GM21381 (cell line): ENCODE measurements around the gene CACUL1.
"Not testable (repeated sequence)": the region's sequence is repeated elsewhere in the genome, so short reads cannot be mapped to it uniquely, and the experiment has no call there.

Experiments
- ATAC-seq: cut with Tn5 transposase; IDR thresholded peaks from one replicate; pipeline ENCODE4 v1.9.1; 2021; ENCODE audit warnings: mild to moderate bottlenecking, moderate library complexity; ENCODE audit not compliant: unreplicated experiment

Gene CACUL1

DNA sequence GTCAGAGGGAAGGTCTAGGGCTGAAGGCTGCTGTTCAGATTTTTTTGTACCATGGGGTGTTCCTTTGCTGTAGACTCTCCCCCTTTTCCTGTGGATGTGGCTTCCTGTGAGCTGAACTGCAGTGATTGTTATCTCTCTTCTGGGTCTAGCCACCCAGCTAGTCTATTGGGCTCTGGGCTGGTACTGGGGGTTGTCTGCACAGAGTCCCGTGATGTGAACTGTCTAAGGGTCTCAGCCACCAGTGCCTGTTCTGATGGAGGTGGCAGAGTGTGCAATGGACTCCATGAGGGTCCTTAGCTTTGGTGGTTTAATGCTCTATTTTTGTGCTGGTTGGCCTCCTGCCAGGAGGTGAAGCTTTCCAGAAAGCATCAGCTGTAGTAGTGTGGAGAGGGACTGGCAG, 96.6 kb downstream of the CACUL1 start:
- ATAC-seq: not testable (repeated sequence)

DNA sequence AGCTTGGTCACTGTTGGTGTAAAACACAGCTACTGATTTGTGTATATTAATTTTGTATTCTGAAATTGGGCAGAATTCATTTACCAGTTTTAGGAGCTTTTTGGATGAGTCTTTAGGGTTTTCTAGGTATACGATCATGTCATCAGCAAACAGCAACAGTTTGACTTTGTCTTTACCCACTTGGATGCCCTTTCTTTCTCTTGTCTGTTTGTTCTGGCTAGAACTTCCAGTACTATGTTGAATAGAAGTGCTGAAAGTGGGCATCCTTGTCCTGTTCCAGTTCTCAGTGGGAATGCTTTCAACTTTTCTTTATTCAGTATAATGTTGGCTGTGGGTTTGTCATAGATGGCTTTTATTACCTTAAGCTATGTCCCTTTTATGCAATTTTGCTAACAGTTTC, 109.5 kb downstream of the CACUL1 start:
- not testable (repeated sequence) for ATAC-seq

DNA sequence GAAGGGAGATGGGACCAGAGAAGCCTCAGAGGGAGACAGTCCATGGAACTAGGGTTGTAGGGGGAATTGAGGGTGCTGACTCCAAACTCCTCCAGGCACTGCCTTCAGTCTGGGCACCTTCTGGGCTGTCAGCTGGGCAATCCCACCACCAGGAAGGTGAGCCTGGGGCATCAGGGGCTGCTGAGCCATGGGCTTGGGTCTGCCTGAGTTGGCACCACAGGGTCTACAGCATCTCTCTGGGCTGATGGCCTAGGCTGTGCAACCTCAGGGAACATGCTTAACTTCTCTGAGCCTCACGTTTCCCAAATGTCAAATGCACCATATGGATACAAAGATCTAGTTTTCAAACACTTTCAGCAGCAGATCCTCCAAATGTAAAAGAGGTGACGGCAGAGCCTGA, 112.5 kb downstream of the CACUL1 start:
- no peak for ATAC-seq

DNA sequence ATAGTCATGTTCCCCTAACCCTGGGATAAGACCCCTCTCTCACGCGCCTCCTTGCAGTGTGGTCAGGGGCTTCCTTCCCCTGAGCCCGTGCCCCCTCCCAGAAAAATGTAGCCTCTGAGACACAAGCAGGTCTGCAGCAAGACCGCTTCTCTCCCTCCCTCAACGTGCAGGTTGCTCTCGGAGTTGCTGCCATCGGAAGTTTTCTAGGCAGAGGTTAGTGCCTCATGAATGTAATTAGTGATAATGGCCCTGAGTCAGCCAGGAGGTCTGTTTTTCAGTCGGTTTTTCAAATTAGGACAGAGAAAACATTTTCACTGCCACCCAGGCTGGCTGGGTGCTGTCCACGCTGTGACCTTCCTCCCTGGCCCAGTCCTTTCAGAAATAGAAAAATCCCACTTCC, 116.1 kb downstream of the CACUL1 start:
- ATAC-seq: no peak

DNA sequence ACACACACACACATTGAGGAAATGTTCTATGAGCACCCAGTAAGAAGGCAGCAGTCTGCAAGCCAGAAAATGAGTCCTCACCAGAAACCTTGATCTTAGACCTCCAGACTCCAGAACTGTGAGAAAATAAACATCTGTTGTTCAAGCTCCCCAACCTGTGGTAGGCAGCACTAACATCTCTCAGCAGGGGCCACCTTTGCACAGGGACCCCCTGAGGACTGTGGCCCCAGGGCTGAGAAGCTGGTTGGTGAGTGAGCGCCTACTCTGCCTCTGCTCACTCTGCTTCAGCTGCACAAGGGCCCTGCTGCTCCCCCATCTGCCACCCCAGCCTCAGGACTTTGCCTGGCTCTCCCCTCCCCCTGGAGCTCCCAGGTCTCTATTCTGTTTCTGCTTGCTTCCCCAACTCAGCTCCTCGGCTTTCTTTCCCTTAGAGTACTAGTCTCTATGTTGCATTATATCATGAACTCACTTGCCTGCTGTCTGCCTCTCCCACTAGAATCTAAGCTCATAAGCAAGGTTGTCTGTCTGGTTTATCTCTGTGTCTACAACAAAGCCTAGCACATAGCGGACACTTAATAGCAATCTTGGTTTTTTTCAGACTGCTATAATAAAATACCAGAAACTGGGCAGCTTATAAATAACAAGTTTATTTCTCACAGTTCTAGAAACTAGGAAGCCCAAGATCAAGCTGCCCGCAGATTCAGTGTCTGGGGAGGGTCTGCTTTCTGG, 118.9 kb downstream of the CACUL1 start:
- no peak for ATAC-seq

DNA sequence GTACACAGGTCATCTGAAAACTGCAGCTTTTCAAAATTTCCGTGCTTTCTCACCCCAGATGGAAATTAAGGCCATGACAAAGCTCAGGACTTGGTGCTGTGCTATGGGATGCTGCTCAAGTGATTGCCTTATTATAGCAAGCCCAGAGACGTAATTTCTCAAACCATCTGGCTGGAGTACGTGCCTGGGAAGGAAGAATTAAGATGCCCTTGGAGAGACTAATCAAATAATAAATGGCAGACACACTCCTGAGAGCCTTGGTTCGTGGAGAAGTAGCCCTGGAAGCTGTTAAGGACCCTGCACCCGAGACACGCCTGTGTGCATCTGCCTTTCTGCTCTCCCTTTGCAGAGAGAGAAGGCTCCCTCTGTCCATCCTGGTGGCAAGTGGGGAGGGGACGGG, 121.0 kb downstream of the CACUL1 start:
- ATAC-seq: no peak

DNA sequence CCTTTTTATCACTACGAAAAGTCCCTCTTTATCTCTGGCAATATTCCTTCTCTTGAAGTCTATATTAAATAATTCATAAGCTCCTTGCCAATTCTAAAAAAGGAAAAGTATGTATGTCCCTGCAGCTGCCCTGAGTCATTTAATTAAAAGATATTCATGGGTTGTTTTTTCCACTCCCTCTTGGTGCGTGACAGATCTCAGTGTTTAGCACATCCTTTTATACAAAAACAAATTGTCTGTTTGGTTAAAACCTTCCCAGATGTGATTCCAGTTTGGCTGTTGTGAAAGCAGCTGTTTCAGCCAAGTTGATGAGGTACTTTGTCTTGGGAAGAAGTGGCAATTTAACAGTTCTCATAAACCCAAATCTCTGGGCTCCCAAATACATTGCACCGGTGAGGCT, 125.6 kb downstream of the CACUL1 start:
- no peak for ATAC-seq

DNA sequence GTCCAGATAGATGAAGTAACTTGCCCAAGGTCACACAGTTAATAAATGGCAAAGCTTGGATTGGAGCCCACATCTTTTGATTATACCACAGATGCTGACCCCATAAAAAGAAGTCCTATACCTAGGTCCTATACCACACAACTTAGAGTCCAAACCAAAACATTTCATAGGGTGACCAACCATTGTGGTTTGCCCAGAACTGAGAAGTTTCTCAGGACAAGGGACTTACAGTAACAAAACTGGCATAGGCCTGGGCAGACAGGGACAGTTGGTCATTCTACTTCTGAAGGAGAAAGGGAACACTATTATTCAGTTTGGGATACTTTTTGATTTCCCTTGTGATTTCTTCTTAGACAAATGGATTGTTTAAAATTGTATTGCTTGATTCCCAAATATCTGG, 126.4 kb downstream of the CACUL1 start:
- ATAC-seq: no peak

DNA sequence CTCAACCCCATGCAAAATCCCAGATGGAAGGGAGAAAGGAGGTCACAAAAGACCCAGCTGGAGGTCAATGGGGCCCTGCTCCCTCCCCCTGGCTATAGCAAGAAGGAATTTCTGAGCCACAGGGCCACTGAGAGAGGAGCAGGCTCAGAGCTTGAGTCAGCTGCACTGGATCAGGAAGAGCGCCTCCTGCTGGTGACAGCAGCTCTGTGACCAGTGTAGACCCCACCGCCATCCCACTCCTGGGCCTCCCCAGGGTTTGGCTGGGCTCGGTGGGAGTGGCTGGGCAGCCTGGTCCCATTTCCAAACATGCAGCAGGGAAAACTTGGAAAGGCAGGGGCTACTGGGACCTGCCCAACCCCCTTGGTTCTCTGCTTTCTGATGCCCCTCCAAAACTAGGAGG, 127.8 kb downstream of the CACUL1 start:
- ATAC-seq: no peak
